Type B pancreatic cell (in vitro differentiated cells): Measurements from ENCODE around the gene FAM83G. TPM values are rescaled to one million over a fixed set of nuclear protein-coding genes. Genes with fewer than 3 reads are reported as not detected.

Source experiments
- DNase-seq: peaks from one replicate; pipeline ENCODE4 v3.0.0; 2021; ENCODE audit warnings: mixed read lengths; ENCODE audit not compliant: unreplicated experiment; ENCODE audit errors: extremely low spot score
- H3K27ac Mint-ChIP-seq: 2 replicates; pipeline ENCODE4 v1.8.0; 2021; ENCODE audit warnings: mild to moderate bottlenecking, mixed read lengths
- H3K27me3 Mint-ChIP-seq: 2 replicates; pipeline ENCODE4 v1.8.0; 2021; ENCODE audit warnings: mixed read lengths
- H3K36me3 Mint-ChIP-seq: 2 replicates; pipeline ENCODE4 v1.8.0; 2021; ENCODE audit warnings: mixed read lengths
- H3K4me1 Mint-ChIP-seq: one replicate; pipeline ENCODE4 v1.8.0; 2021; ENCODE audit warnings: mixed read lengths; ENCODE audit not compliant: unreplicated experiment
- H3K4me3 Mint-ChIP-seq: 2 replicates; pipeline ENCODE4 v1.8.0; 2021; ENCODE audit warnings: mild to moderate bottlenecking, mixed read lengths
- H3K9me3 Mint-ChIP-seq: 2 replicates; pipeline ENCODE4 v1.8.0; 2021; ENCODE audit warnings: mixed read lengths
- CTCF ChIP-seq: fragments of 200-600 bp; sonication (generic); conservative IDR thresholded peaks from 2 replicates; pipeline ENCODE4 v1.5.0; 2021; ENCODE audit warnings: antibody characterized with exemption, mild to moderate bottlenecking
- total RNA-seq: library from RNA; stranded (reverse); gene quantifications from 2 replicates; pipeline ENCODE4 v1.2.1, GENCODE V29; 2021; ENCODE audit warnings: low replicate concordance

Gene FAM83G
- total RNA-seq, 1 donor from 2014 or later, result 8.3 TPM

GRCh38 chr17:18955009-18955408, 49.6 kb downstream of the FAM83G start:
- DNase-seq, result no peak
- Mint-ChIP-seq H3K27ac (no peak overlapping the region), H3K9me3 (no peaks in the 10 kb centered on the region), H3K27me3 (no peaks in the 10 kb centered on the region), H3K4me3 (no peak overlapping the region), H3K36me3 (no peaks in the 10 kb centered on the region), H3K4me1 (no peaks in the 10 kb centered on the region)
- no peak for TF ChIP-seq CTCF

- no peak for TF ChIP-seq CTCF
- Mint-ChIP-seq H3K27ac (no peak overlapping the region), H3K9me3 (no peaks in the 10 kb centered on the region), H3K4me3 (no peak overlapping the region), H3K4me1 (no peaks in the 10 kb centered on the region), H3K27me3 (no peaks in the 10 kb centered on the region), H3K36me3 (no peaks in the 10 kb centered on the region)
- DNase-seq, result no peak
Observed at GRCh38 chr17:18954321-18954720, 50.2 kb downstream of the FAM83G start.

- Mint-ChIP-seq H3K4me1 (no peaks in the 10 kb centered on the region), H3K27ac (no peak overlapping the region), H3K36me3 (no peaks in the 10 kb centered on the region), H3K9me3 (no peaks in the 10 kb centered on the region), H3K4me3 (no peak overlapping the region), H3K27me3 (no peaks in the 10 kb centered on the region)
- no peak for TF ChIP-seq CTCF
- no peak for DNase-seq
Observed at GRCh38 chr17:18953231-18953728, 51.3 kb downstream of the FAM83G start.

- no peaks in the 10 kb centered on the region for H3K9me3 Mint-ChIP-seq
- H3K27me3 Mint-ChIP-seq, result no peaks in the 10 kb centered on the region
- peak; percentile 31 for TF ChIP-seq CTCF
- no peak for DNase-seq
- no peaks in the 10 kb centered on the region for H3K36me3 Mint-ChIP-seq
- H3K4me3 Mint-ChIP-seq, result no peak within 1 kb of the TSS
- H3K4me1 Mint-ChIP-seq, result no peaks in the 10 kb centered on the region
- no peak within 1 kb of the TSS for H3K27ac Mint-ChIP-seq
Observed at GRCh38 chr17:18951941-18952842, 52.4 kb downstream of the FAM83G start, which contains the start of gene SLC5A10. Gene SLC5A10, plus strand, starts transcription at chr17:18952165. Its CDS starts 41 bp downstream, at chr17:18952206.

GRCh38 chr17:18950944-18951905, 53.3 kb downstream of the FAM83G start:
- no peak for DNase-seq
- Mint-ChIP-seq H3K4me1 (peaks cover 5% of the 10 kb centered on the region), H3K4me3 (no peak overlapping the region), H3K27me3 (peaks cover 5% of the 10 kb centered on the region), H3K9me3 (peaks cover 5% of the 10 kb centered on the region), H3K36me3 (no peaks in the 10 kb centered on the region), H3K27ac (no peak overlapping the region)
- no peak for TF ChIP-seq CTCF
